ENCODE data around the gene SPSB1. TPM values are rescaled to one million over a fixed set of nuclear protein-coding genes. Genes with fewer than 3 reads are reported as not detected.

Gene SPSB1
- total and polyA plus RNA-seq, 2 of the 4 experiments (the other 2 are of a cell fraction): 16.7 to 19.8 TPM

DNA sequence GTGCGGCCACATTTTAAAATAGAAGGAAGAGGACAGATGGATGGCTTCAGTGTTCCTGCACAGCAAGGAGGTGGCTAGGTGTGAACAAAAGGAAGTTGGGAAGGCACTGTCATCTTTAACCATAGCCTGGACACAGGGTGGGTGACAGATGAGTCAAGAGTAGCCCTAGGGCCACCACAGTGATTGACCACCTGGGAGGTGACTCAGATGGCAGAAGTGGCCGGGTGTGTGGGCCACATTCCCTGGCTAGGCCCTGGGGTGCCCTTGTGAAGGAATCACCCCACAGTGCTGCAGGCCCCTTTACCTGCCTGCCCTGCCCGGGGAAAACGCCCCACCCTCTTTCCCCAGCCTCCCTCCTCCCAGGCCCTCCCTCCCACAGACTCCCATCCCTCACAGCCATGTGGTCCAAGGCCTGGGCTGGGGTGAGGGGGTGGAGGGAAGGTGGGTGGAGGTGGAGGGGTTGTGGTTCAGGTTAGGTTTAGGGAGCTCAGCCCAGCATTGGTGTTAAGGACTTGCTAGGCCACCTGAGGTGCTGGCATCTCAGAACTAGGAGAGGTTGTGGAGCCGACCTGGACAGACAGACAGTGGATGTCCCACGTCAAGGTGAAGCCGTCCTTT, 59.1 kb downstream of the SPSB1 start:
- Histone ChIP-seq H3K27ac (ENCODE audit: insufficient read depth, low read length) (no peak overlapping the region), H3K14ac (replicated peaks; ENCODE audit: low read depth, low read length) (no peak overlapping the region), H4K91ac (ENCODE audit: insufficient read depth, low read depth, low read length) (no peak overlapping the region), H3K23ac (ENCODE audit: low read depth, low read length) (no peak overlapping the region; the same call in 1 of the 2 replicates), H3K9me1 (ENCODE audit: insufficient read depth, low read length) (peaks cover 44% of the 10 kb centered on the region), H3K4me1 (ENCODE audit: control insufficient read depth, insufficient read depth, low read length) (peaks cover 13% of the 10 kb centered on the region), H3K9me3 (ENCODE audit: control insufficient read depth, insufficient read depth, low read length) (no peaks in the 10 kb centered on the region), H3K4ac (ENCODE audit: low read depth, low read length) (no peak overlapping the region), H3K18ac (ENCODE audit: low read depth, low read length) (no peak overlapping the region), H2BK5ac (ENCODE audit: low read depth, low read length, poor library complexity, severe bottlenecking) (no peak overlapping the region), H3K56ac (ENCODE audit: extremely low read depth, insufficient read depth, low read length) (no peak overlapping the region), H2BK120ac (ENCODE audit: low read depth, low read length) (no peak overlapping the region), H4K20me1 (ENCODE audit: insufficient read depth, low read length) (peaks cover 90% of the 10 kb centered on the region), H2BK20ac (ENCODE audit: low read depth, low read length) (no peak overlapping the region), H3K27me3 (ENCODE audit: control insufficient read depth, insufficient read depth, low read length) (no peaks in the 10 kb centered on the region), H4K5ac (ENCODE audit: low read depth, low read length) (no peak overlapping the region), H3K36me3 (ENCODE audit: control insufficient read depth, insufficient read depth, low read length) (peaks cover 11% of the 10 kb centered on the region), H2AK9ac (replicated peaks; ENCODE audit: low read depth, low read length, poor library complexity) (no peak overlapping the region), H2BK15ac (ENCODE audit: low read depth, low read length) (no peak overlapping the region), H3K4me3 (ENCODE audit: insufficient read depth, low read depth, low read length) (no peak overlapping the region), H2AFZ (replicated peaks; ENCODE audit: low read length, poor library complexity) (no peak overlapping the region), H2AK5ac (ENCODE audit: low read depth, low read length) (no peak overlapping the region), H4K8ac (ENCODE audit: low read depth in 2 of 2, low read length in 2 of 2) (no peak overlapping the region), H3K9ac (ENCODE audit: low read depth, low read length) (no peak overlapping the region), H3K4me2 (ENCODE audit: low read depth, low read length) (no peak overlapping the region), H3K79me1 (ENCODE audit: low read depth in 1 of 2, low read length in 2 of 2) (peaks cover 33 to 88% of the 10 kb centered on the region in 2 experiments)
- CTCF ChIA-PET: interaction anchor here (0.5 kb wide), 1 partner anchor 642 kb away, joined by 3 read pairs; no protein-coding TSS in a partner anchor
- intact Hi-C loops (cut with micrococcal nuclease): no loop called here
- TF ChIP-seq SMC3 (IDR thresholded peaks at IDR 0.05; ENCODE audit: low read depth, low read length) (no peak), RCOR1 (IDR thresholded peaks at IDR 0.05; ENCODE audit: insufficient replicate concordance, low read length) (no peak), CEBPB (IDR thresholded peaks at IDR 0.05; ENCODE audit: low read depth, low read length) (no peak), FOS (IDR thresholded peaks at IDR 0.05; ENCODE audit: low read depth, low read length) (no peak), BHLHE40 (IDR thresholded peaks at IDR 0.05; ENCODE audit: low read depth, low read length) (no peak), RAD21 (IDR thresholded peaks at IDR 0.05; ENCODE audit: low read length) (no peak), MAZ (IDR thresholded peaks at IDR 0.05; ENCODE audit: borderline replicate concordance, low read depth, low read length) (no peak), USF2 (IDR thresholded peaks at IDR 0.05; ENCODE audit: low read depth, low read length) (no peak), MXI1 (IDR thresholded peaks at IDR 0.05; ENCODE audit: borderline replicate concordance, low read depth, low read length) (no peak), CHD1 (IDR thresholded peaks at IDR 0.05; ENCODE audit: low read depth, low read length) (no peak), POLR2A (IDR thresholded peaks at IDR 0.05; ENCODE audit: low read depth, low read length) (no peak), NFE2L2 (IDR thresholded peaks at IDR 0.05; ENCODE audit: low read depth, low read length) (no peak), ELK1 (IDR thresholded peaks at IDR 0.05; ENCODE audit: borderline replicate concordance, low read depth, low read length) (no peak), MAFK (IDR thresholded peaks at IDR 0.05; ENCODE audit: low read depth, low read length) (no peak), RFX5 (IDR thresholded peaks at IDR 0.05; ENCODE audit: low read depth, low read length) (no peak)
- TF ChIP-seq, protein P1, sequence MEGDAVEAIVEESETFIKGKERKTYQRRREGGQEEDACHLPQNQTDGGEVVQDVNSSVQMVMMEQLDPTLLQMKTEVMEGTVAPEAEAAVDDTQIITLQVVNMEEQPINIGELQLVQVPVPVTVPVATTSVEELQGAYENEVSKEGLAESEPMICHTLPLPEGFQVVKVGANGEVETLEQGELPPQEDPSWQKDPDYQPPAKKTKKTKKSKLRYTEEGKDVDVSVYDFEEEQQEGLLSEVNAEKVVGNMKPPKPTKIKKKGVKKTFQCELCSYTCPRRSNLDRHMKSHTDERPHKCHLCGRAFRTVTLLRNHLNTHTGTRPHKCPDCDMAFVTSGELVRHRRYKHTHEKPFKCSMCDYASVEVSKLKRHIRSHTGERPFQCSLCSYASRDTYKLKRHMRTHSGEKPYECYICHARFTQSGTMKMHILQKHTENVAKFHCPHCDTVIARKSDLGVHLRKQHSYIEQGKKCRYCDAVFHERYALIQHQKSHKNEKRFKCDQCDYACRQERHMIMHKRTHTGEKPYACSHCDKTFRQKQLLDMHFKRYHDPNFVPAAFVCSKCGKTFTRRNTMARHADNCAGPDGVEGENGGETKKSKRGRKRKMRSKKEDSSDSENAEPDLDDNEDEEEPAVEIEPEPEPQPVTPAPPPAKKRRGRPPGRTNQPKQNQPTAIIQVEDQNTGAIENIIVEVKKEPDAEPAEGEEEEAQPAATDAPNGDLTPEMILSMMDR (conservative IDR thresholded peaks at IDR 0.05; ENCODE audit: low read depth, low read length): no peak
- in situ Hi-C loops (cut with MboI; ENCODE audit: low sequenced_read_pairs): no loop called here
- WGBS, 2 experiments (ENCODE audit: extremely low coverage in 2 of 2, insufficient read length in 1 of 2): 92% methylated on average over 4 of the region's 7 CpGs; no CpG with 5 or more reads in 1 of the 2 experiments
- POLR2A ChIA-PET (ENCODE audit: unreplicated experiment): no interaction called here
- dilution Hi-C loops (cut with HindIII; ENCODE audit: low sequenced_read_pairs, unreplicated experiment): no loop called here
- no peak for DNase-seq
- no peak for ATAC-seq (ENCODE audit: low read depth)
- no TSS peak for BruUV-seq (replicated peaks)

Data from IMR-90 (cell line).